Muscle of arm (tissue), 12 donors: Measurements from ENCODE around the gene SLC29A1. TPM values are rescaled to one million over a fixed set of nuclear protein-coding genes. Genes with fewer than 3 reads are reported as not detected.

ENCODE experiments used
- DNase-seq: peaks from one replicate; pipeline ENCODE4 v3.0.0-alpha.2; 2013
- polyA plus RNA-seq, 12 donors: library from polyadenylated mRNA; unstranded; fragments of 120-200 nt; gene quantifications; one replicate each; pipeline ENCODE4 v1.2.1, GENCODE V29; 2013; ENCODE audit not compliant: insufficient read length in 12 of 12

SLC29A1 gene
- polyA plus RNA-seq, 12 donors, result 55.1 to 90.8 (median 73.6) TPM; not detected in 1

GRCh38 chr6:44254191-44255104, 31.1 kb downstream of the SLC29A1 start:
- no peak for DNase-seq

GRCh38 chr6:44255105-44255808, 31.9 kb downstream of the SLC29A1 start:
- no peak for DNase-seq

GRCh38 chr6:44255871-44256774, 32.7 kb downstream of the SLC29A1 start:
- DNase-seq, result no peak

- DNase-seq, result no peak
Measured at GRCh38 chr6:44256775-44257024, 33.3 kb downstream of the SLC29A1 start.

- peak; percentile 60 for DNase-seq
Measured at GRCh38 chr6:44257025-44257752, 33.8 kb downstream of the SLC29A1 start, which contains the start of gene SLC35B2. SLC35B2 (minus strand) TSS chr6:44257528; CDS start chr6:44257410, 118 bp downstream.

GRCh38 chr6:44257753-44258324, 34.4 kb downstream of the SLC29A1 start:
- no peak for DNase-seq

GRCh38 chr6:44258325-44258863, 35.0 kb downstream of the SLC29A1 start:
- DNase-seq, result no peak

GRCh38 chr6:44258921-44259320, 35.5 kb downstream of the SLC29A1 start:
- DNase-seq, result no peak

- DNase-seq, result no peak
Measured at GRCh38 chr6:44260011-44260410, 36.6 kb downstream of the SLC29A1 start.

GRCh38 chr6:44260451-44261297, 37.3 kb downstream of the SLC29A1 start:
- no peak for DNase-seq

GRCh38 chr6:44261581-44261980, 38.2 kb downstream of the SLC29A1 start:
- DNase-seq, result no peak

- DNase-seq, result no peak
Measured at GRCh38 chr6:44262467-44263353, 39.3 kb downstream of the SLC29A1 start.

GRCh38 chr6:44263354-44264100, 40.1 kb downstream of the SLC29A1 start:
- DNase-seq, result no peak

- no peak for DNase-seq
Measured at GRCh38 chr6:44264154-44265006, 41.0 kb downstream of the SLC29A1 start.

GRCh38 chr6:44265007-44265721, 41.8 kb downstream of the SLC29A1 start, which contains the start of gene NFKBIE:
NFKBIE (minus strand) TSS chr6:44265551; CDS start chr6:44265346, 205 bp downstream.
- peak; percentile 92 for DNase-seq

GRCh38 chr6:44265722-44266233, 42.4 kb downstream of the SLC29A1 start:
- no peak for DNase-seq
